Activated effector memory CD4-positive, alpha-beta T cell treated with Interleukin-2 at 50 U/mL for 16 hours (primary cell): ENCODE data around the gene ARMC7.
"Not testable (repeated sequence)": the region's sequence is repeated elsewhere in the genome, so short reads cannot be mapped to it uniquely, and the experiment has no call there.

Experiments
- DNase-seq: peaks from one replicate; pipeline ENCODE4 v3.0.0-alpha.2; 2020

The ARMC7 gene

DNA sequence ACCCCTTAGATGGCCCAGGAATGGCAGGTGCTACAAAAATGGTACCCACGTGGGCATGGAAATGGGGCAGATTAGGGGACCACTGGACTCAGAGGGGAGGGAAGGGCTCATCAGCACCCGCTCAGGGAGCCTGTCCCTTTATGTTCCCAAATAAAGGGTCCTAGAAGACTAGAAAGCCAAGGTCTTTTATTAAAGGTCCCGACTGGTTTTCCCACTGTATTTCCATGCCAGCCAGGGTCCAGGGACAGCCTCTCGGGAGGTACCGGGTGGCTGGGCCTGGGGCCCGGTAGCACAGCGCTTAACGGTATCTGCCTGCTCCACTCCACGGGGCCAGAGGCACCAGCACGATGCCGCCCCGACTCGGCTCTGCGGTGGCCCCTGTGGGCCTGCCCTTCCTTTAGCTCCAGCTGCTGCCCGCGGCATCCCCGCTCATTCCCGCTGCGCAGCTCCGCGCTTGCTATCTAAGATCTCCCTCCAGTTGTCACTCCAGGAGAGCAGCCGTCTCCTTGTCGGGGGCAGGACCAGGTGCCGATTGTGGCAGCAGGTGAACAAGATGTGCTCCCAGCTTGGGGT, 20.4 kb downstream of the ARMC7 start:
- DNase-seq, result no peak

DNA sequence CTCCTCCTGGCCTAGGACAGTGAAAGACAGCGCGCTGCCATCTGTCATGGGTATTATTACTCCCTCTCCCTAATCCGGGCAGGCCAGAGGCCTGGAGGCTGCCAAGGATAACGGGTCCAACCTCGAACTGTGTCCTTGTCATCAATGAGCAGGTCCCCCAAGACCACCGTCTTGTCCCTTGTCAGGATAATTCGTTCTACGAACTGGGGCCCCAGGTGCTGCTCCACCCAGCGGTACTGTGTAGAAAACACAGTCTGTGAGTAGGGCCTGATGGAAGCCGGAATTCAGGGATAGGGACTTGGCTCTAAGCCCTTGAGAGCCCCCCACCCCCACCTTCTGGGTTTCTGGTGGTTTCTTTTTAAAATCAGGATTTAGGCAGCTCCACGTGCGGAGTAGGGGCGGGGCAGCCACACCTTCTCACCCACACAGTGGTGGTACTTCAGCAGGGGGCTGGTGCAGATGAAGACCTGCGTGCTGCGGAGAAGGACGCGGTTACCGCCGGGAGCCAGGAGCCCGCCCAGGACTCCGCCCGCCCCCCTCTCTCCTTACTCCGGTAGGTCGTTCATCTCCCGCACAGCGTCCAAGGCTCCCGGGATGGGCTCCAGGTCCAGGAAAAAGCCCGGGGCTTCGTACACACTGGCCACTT, 21.0 kb downstream of the ARMC7 start:
- DNase-seq, result peak; percentile 30

DNA sequence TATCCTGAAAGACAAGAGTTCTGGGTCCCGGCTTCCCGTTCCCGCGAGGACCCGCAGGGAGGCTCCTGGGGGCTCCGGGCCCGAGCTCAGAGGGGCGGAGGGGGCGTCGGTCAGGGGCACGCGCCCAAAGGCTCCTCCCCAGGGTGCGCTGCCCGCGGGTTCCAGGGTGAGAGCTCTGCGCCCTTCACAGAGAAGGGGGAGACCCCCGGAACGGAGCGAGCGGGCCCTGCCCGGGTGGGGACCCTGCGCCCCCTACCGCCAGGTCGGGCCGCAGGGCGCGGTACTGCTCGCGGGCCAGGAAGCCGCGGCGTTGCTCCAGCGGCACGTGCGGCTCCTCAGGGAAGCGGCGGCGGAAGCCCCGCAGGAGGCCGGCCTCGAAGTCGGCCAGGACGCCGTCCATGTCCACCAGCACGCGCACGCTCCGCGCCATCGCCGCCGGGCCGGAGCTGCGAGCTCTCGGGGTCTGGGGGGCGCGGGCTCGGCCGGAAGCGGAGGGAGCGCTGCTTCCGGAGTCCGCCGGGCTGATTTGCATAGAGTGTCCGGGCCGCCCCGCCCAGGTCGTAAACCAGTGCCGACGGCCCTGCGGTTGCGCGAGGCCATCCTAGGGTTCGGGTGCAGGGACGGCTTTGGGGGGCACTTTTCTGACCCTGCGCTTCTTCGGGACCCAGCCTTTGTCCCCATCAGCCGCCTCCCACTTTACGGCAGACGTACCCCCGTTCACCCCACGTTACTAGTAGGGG, 21.7 kb downstream of the ARMC7 start, which contains the start of gene NT5C:
Gene NT5C, minus strand, starts transcription at position 465 of the 740 bp plus-strand sequence. Its CDS starts 35 bp downstream, at position 430.
- DNase-seq, result peak; percentile 50

DNA sequence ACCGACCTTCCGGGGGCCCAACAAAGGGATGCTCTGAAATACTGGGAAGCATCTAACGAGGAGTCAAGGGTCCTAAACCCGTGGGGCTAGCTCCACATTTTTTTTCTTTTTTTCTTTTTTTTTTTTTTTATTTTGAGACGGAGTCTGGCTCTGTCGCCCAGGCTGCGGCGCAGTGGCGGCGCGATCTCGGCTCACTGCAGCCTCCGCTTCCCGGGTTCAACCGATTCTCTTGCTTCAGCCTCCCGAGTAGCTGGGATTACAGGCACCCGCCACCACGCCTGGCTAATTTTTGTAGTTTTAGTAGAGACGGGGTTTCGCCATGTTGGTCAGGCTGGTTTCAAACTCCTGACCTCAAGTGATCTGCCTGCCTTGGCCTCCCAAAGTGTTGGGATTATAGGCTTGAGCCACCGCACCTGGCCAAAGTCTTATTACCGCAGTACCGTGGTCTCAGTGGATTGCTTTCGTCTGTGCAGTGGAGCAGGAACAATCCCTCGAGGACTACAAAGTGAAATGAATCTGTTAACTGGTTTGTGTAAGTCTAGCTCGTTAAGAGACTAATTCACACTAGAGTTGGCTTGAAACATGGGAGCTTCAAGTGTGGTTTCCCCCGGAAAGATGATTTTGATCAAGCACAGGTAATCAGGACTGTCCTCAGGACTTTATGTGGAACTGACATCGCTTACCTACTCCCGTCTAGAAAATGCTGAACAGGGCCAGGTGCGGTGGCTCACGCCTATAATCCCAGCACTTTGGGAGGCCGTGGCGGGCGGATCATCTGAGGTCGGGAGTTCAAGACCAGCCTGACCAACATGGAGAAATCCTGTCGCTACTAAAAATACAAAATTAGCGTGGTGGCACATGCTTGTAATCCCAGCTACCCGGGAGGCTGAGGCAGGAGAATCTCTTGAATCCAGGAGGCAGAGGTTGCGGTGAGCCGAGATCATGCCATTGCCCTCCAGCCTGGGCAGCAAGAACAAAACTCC, 22.5 kb downstream of the ARMC7 start:
- not testable (repeated sequence) for DNase-seq

DNA sequence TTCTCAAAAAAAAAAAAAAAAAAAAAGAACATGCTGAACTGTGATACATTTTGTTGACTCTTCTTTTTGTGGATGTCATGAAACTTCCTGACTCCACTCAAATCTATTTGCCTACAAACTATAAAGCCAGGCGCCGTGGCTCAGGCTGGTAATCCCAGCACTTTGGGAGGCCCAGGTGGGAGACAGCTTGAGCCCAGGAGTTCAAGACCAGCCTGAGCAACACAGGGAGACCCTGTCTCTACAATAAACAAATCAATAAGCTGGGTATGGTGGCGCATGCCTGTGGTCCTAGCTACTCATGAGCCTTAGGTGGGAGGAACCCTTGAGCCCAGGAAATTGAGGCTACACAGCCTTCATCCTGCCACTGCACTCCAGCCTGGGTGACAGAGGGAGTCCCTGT, 23.2 kb downstream of the ARMC7 start:
- DNase-seq, result no peak

DNA sequence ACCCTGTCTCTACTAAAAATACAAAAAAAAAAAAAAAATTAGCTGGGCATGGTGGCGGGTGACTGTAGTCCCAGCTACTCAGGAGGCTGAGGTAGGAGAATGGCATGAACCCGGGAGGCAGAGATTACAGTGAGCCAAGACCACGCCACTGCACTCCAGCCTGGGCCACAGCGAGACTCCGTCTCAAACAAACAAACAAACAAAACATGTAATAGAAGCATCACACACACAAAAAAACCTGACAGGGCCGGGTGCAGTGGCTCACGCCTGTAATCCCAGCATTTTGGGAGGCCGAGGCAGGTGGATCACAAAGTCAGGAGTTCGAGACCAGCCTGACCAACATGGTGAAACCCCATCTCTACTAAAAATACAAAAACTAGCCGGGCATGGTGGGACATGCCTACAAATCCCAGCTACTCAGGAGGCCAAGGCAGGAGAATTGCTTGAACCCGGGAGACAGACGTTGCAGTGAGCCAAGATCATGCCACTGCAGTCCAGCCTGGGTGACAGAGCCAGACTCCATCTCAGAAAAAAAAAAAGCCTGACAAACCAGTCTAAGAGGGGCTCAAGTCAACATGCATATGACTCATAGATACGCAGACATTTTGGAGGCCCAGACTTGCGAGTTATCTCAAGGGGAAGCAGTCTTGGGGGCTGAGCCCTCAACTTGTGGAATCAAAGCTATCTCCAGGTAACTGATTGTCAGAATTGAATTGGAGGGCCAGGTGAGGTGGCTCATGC, 24.0 kb downstream of the ARMC7 start:
- not testable (repeated sequence) for DNase-seq

DNA sequence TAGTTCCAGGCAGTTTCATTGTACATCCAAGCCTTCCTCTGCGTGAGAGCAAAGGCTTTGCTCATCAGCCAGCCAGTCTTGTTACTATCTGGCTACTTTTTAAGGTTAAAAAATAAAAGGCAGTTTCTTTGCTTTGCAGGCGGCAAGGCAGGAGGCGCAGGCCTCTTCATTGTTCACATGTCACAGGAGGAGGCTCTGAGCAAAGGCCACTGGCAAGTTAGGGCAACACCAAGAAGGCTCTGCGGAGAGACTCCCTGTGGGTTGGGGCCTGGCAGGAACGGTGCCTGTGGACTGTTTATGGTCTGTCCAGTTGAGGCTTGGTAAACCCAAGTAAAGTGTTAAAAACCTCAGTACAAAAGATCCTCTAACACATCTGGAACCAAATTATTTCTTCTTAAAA, 25.7 kb downstream of the ARMC7 start:
- no peak for DNase-seq

DNA sequence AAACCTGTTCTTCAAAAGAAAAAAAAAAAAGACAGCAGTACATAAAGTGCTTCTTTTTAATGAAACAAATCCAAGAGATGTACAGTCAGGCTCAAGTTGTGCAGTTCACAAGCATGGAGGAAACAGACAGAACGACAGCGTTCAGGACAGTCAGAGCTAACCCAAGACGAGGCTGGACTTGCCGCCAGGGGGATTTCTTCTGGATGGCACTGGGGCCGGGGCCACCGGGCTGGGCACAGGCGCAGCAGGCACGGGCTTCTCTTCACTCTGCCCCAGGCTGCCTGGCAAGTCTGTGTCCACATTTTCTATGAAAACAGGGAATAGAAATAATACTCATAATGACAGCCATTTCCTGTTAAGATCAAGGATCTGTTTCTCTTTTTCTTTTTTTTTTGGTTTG, 26.2 kb downstream of the ARMC7 start:
- no peak for DNase-seq

DNA sequence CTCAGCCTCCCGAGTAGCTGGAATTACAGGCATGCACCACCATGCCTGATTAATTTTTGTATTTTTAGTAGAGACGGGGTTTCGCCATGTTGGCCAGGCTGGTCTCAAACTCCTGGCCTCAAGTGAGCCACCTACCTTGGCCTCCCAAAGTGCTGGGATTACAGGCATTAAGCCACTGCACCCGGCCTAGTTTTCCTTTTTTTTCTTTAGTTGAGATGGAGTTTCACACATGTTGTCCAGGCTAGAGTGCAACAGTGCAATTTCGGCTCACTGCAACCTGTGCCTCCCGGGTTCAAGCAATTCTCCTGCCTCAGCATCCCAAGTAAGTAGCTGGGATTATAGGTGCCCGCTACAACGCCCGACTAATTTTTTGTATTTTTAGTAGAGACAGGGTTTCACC, 28.0 kb downstream of the ARMC7 start:
- not testable (repeated sequence) for DNase-seq

DNA sequence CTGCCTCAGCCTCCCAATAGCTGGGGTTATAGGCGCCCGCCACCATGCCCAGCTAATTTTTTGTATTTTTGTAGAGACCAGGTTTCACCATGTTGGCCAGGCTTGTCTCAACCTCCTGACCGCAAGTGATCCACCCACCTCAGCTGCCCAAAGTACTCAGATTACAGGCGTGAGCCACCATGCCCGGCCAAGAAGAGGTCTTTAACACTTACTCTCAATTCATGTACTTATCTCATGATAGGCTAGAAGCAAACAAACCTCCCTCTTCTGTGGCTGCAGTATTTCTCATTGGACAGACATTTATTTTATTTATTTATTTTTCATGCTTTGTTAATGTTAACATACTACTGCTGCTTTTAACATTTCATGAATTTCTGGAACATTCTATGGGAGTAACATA, 28.8 kb downstream of the ARMC7 start:
- no peak for DNase-seq

DNA sequence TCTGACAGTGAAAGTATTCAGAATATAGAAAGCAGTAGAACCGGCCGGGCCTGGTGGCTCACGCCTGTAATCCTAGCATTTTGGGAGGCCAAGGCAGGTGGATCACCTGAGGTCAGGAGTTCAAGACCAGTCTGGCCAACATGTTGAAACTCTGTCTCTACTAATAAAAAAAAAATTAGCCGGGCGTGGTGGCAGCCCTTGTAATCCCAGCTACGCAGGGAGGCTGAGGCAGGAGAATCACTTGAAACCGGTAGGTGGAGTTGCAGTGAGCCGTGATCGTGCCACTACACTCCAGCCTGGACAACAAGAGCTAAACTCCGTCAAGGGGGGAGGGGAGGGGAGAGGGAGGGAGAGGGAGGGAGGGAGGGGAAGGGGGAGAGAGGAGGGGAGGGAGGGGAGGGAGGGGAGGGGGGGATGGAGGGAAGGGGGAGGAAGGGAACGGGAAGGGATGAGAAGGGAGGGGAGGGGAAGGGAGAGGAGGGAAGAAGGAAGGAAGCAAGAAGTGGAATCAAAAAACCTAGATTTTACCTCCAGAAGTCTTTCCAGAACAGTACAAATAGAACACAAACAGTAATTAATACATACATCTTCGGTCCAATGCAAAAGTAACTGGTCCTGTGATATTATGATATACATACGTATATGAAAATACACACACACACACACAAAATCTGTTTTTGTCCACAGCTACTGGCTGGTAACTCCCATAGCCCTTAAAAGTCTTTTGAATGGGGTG, 32.6 kb downstream of the ARMC7 start:
- DNase-seq, result no peak

DNA sequence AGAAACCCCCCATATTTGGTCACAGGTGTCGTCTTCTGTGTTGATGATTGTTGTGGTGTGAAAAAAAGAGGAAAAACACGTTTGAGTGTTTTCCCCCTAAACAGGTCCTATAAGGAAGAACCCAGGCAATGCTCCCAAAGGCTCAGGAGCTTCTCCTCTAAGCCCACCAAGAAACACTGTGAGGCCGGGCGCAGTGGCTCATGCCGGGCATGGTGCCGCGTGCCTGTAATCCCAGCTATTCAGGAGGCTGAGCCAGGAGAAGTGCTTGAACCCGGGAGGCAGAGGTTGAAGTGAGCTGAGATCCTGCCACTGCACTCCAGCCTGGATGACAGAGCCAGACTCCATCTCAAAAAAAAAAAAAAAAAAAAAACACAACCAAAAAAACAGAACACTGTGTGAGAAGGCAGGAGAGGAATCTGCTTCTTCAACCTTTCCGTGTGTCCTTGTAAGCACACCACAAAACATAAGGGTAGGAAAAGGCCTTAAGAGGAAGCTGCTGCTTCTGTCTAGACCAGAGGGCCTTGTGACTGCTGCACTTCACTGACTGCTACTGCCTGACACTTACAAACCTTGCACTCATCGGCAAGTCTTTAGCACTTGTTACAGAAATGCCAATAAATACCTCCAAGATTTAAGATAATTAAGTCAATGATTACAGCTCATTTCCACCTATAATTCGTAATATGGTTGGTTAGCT, 35.2 kb downstream of the ARMC7 start:
- no peak for DNase-seq

DNA sequence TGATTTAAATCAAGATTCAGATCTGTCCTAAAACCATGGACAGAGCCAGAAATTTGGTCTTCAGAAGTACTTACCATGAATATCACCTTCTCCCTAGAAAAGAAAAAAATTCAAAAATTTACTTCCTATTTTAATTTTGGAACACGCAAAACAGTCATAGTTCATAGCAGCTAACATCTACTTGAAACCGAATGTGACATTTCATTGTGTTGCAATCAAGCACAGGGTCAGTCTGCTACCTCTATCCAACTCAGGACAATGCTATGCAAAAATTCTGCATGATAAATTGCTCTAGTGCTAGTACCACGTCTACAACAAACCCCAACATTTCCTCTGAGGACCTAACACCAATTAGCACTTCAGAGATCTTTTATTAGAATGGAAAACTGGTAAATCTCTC, 36.8 kb downstream of the ARMC7 start:
- no peak for DNase-seq

DNA sequence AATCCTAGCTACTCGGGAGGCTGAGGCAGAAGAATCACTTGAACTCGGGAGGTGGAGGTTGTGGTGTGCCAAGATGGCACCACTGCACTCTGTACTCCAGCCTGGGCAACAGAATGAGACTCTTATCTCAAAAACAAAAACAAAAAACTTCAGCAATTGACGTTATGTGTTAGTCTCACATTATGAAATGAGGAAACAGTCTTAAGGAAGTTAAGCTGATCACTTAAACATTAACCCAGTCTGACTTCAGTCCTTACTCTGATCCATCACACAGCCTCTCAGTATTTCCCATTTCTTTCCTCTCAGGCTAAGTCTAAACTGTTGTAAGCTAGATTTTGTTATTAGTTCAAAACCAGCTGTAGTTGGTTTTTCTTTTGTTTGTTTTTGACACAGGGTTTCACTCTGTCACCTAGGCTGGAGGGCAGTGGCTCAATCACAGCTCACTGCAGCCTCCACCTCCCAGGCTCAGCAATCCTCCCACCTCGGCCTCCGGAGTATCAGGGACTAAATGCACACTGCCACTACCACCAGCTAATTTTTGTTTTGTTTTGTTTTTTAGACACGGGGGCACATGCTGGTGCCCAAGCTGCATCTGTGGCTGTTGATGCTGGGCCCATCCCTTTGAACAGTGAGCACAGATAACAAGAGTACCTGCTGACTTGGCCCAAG, 38.2 kb downstream of the ARMC7 start:
- DNase-seq, result no peak

DNA sequence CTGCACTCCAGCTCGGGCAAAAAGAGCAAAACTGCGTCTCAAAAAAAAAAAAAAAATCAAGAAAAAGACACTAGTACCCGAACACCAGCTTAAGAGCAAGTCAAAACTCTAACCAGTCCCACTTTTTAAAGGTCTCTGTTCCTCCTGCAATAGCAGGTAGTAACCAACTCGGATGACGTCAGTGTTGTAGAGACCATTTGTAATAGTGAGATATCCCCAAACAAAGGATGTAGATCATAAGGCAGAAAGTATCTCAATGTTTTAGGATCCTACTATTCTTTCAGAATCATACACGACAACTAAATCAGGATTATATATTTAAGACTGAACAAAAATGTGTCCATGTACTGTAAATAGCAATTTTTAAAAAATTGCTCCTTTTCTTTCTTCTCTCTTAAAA, 42.2 kb downstream of the ARMC7 start:
- no peak for DNase-seq

DNA sequence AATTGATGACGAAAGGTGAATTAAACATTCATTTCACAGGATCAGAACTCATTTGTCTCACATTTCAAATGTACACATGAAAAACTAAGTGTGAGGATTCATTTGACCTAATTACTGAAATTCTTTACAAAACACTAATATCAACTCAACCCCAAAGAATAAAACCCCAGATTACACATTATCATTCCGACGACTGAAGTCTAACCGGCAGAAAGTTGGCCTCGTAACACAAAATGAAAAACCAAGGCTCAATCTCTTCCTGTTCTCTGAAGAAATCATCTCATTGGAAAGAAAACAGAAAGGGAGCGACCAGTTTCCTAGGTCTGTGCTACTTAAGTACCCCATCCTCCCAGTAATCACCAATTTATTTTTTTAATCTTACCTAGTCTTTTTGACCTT, 42.8 kb downstream of the ARMC7 start:
- DNase-seq, result no peak

DNA sequence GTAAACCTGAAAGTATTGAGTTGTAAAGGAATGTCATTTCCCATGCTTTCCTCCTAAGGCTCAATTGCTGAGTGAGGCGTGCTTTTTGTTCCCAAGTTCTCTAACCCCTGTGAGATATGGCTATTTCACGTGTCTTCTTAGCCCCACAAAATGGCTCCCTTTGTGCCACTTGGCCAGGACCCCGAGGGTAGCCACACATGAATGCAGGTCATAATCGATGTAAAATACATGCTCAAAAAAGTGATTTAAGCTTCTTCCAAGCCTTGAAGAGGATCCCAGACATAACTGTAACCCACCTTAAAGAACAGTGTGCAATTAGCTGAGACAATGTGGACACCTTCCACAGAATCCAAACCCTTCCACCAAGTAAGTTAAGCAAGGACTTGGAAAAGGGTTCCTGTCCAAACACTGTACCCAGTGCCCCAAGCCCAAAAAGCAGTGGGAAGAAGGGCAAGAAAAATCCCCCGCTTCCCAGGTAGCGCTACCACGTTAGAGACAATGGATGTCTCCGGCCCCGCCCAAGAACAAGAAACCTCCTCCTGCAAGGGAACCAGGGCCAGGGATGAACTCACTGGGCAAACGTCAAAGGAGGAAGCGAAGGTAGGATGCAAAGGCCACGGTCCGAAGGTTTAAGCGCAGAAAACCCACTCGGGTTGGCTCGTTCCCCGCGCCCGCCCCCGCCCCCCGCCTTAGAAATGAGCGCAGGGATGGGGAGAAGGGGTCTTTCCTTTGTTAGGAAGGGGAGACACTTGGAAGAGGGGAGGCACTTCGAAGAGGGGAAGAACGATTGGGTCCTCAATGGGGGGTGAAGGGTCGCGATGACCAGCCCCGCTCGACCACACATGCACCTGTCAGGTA, 43.4 kb downstream of the ARMC7 start:
- DNase-seq, result no peak

DNA sequence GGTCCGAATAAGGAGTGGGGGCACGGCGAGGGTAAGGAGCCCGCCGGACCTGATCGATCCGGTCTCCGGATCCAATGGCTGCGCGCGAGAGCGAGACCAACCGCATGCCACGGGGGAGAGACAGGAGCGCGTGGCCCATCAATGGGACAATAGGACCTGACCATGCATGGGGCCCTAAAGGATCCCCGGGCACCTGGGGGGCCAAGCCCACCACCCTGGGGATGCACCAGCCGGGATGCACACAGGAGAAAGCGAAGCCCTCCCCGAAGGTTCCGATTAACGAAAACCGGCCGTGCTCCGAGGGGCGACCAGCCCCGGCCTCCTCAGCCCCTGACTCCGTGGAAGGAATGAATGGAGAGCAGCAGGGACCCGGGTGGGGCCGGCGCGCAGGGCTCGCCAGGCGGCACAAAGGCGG, 44.0 kb downstream of the ARMC7 start:
- DNase-seq, result no peak
